Middle frontal gyrus (tissue), 1 donor: Measurements from ENCODE around the gene SPTBN1.
"Not testable (repeated sequence)": the region's sequence is repeated elsewhere in the genome, so short reads cannot be mapped to it uniquely, and the experiment has no call there.

Experiments used
- DNase-seq: peaks from one replicate; pipeline ENCODE4 v3.0.0-alpha.2; 2015; ENCODE audit warnings: low spot score; ENCODE audit errors: extremely low spot score

SPTBN1 gene

DNA sequence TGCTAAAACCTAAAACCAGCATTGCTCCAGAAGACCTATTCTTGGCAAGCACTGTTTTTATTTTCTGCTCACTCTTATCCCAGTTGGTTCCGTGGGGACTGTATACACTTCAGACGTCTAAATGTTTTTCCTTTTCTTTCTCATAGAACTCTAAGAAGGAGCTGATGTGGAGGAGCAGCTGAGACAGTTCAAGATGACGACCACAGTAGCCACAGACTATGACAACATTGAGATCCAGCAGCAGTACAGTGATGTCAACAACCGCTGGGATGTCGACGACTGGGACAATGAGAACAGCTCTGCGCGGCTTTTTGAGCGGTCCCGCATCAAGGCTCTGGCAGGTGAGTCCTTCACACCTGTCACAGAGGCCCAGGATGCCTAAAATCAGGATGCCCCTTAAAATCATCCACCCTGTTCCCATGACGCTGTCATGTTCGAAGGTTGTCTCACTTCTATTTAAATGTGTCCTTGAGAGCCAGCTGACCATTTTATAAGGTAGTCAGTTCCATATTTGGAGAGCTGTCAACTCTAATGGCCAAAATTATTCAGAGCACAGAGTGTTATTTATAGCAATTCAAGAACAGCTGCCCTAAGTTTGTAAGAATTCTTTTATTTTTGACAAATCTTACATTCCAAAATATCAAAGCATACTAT is 70.2 kb downstream of the SPTBN1 start:
- DNase-seq: no peak

DNA sequence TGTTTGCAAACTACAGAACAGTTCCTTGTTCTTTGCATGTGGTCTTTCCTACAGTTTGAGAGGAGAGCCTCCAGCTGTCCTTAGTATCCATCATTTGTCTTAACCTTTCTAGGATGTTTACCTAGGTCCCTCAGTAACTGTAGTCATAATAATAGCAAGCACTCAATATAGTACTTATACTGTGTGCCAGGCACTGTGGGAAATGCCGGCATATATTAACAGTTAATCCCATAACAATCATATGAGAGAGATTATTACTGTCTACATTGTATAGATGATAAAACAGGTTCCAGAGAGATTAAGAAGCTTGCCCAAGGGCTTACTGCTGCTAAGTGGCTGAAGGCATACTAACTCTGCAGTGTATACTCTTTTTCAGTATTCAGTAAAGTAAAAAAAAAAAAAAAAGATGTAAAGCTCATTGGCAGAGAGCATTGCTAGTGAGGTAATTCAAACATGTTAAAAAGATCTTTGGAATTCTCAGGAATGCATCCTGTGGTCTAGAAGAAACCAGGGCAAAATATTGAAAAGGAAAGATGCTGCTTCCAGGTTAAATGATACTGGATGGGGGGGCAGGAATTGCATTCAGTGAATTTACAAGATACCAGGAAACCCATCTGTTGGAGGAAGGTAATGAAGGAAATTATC is 72.3 kb downstream of the SPTBN1 start:
- no peak for DNase-seq

DNA sequence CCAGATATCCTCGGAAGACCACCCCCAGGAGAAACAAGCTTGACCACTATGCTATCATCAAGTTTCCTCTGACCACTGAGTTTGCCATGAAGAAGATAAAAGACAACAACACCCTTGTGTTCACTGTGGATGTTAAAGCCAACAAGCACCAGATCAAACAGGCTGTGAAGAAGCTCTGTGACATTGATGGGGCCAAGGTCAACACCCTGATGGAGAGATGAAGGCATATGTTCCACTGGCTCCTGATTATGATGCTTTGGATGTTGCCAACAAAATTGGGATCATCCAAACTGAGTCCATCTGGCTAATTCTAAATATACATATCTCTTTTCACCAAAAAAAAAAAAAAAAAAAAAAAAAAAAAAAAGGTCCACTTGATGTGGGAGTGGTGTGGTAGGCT is 73.4 kb downstream of the SPTBN1 start:
- not testable (repeated sequence) for DNase-seq

DNA sequence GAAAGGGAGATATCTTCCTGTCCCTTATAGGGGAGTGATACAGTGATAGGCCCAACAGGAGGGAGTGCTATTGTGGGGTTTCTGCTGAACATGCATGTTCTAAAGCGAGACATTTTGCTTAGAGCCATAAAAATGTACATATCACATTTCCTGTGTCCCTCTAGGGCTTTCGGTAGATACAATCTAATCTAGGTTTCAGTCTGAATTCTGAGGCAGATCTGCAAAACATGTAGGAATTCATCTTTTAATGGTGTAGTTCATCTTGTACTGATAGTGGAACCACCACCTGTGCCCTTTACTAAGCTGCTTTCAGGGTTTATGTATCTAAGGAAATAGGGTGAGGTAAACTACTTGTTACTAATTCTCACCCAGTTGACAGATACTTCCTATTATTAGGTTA is 73.8 kb downstream of the SPTBN1 start:
- no peak for DNase-seq

DNA sequence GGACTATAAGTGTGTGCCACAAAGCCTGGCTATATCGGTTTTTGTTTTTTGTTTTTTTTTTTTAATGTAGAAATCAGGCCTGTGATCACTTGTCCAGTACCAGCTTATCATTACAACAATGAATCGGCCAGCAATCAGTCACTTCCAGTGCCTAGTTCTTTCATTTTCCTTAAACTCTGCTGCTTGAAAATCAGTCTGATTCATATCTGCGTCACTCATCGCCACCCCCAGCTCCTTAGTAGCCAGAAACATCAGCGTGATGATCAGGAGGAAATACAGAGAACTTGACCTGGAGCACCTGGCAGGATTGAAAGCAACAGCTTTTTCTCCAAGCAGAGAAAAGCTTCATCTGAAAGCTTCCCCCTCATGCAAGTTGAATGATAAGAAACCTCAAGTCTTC is 75.4 kb downstream of the SPTBN1 start:
- no peak for DNase-seq

DNA sequence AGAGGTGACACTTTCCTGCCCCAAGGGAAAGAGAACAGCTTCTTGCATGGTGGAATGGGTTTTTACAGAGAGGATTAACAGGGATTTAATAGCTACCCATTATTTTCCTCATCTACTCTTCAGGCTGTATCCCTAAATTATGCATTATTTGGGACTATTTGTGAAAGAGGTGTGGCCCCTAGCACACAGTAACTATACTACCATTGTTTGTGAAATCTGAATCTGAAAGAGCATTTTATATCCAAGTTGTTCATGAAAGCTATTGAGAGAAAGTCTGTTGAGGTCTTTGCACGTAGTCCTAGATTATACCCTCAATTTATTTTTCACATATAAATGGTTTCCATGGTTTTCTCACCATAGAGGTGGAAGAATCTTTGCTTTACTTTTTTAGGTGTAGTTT is 78.1 kb downstream of the SPTBN1 start:
- no peak for DNase-seq

DNA sequence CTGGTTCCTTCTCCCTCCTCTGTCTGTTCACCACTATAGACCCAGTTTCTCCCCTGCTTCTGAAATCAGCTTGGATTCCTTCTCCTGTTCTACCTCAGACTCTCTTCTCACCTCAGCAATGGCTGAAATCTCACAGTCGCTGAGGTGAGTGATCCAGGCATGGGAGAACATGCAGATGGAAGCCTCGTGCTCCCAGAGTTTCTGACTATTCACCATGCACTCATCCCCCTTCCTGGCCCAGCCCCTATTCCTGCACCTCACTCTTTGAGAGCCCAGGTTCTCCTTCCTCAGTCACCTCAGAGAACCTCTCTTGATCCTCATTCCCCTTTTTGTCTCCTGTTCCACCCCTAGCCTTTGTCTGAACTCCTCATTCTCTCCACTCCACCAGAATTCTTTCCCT is 78.5 kb downstream of the SPTBN1 start:
- no peak for DNase-seq

DNA sequence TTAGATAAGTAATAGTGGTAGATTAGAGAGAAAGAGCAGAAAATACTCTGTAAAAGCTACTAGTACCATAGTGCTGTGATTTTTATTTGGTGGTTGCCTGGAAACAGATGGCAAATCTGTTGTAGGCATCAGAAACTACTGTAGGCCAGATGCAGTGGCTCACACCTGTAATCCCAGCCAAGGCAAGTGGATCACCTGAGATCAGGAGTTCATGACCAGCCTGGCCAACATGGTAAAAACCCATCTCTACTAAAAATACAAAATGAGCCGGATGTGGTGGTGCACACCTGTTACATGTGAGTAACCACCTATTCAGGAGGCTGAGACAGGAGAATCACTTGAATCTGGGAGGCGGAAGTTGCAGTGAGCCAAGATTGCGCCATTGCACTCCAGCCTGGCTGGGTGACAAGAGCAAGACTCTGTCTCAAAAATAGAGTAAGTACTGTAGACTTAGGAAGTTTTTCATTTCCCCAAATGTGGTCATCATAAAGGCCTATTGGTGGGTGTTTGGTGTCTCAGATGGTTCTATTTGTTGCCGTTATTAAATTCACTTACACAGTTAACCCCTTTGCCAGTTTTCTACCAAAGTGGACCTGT is 79.6 kb downstream of the SPTBN1 start:
- no peak for DNase-seq

DNA sequence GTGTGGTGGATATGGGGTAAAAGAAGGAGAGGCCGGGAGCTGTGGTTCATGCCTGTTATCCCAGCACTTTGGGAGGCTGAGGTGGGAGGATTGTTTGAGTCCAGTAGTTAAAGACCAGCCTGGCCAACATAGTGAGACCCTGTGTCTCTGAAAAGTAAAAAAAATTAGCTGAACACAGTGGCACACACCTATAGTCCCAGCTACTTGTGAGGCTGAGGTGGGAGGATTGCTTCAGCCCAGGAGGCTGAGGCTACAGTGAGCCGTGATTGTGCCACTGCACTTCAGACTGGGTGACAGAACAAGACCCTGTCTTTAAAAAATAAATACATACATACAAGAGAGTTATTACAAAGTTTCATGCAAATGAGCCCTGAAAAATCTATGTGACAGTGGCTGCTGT is 80.6 kb downstream of the SPTBN1 start:
- no peak for DNase-seq

DNA sequence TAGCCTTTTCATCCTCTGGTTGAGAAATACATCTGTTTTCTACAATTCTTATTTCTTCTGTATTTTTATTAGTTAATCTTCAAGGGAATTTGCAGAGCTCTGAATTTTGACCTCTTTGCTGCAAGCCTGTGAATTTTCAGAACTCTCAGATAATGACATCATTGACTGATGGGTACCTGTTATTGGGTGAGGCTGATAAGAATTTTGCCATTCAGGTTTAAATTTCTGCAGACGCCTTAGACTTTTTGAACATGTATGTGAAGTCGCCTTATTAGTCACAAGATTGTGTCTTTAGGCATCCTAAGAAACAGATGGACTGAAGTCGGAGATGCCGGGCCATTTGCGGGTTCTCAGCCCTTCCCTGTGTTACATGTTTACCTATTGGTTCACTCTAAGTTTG is 82.4 kb downstream of the SPTBN1 start:
- no peak for DNase-seq

DNA sequence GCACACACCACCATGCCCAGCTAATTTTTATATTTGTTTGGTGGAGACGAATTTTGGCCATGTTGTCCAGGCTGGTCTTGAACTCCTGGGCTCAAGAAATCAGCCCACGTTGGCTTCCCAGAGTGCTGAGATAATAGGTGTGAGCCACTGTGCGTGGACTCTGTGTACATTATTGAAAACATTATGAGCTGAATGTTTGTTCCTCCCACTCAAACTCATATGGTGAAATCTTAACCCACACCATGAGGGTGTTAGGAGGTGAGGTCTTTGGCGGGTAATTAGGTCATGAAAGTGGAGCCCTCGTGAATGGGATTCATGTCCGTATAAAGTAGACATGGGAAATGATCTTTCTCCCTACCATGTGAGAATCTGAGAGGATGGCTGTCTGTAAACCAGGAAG is 83.6 kb downstream of the SPTBN1 start:
- DNase-seq: no peak

DNA sequence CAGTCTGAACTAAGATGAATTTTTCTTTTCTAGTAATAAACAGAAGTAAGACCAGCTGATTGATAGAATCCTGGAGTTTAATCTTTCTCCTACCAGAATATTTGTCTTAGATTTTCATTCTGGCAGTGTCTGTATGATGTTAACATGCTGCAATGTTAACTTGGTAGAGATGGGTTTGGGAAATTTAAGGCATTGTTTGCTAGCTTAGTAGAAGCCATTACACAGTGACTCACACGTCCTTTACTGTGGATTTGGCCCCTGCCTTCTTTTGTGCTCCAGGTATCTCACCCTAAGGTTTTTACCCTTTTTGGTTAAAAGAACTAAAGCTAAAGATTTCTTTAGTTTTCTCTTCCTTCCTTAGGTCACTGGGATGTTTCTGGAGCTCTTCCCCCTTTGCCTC is 84.1 kb downstream of the SPTBN1 start:
- no peak for DNase-seq

DNA sequence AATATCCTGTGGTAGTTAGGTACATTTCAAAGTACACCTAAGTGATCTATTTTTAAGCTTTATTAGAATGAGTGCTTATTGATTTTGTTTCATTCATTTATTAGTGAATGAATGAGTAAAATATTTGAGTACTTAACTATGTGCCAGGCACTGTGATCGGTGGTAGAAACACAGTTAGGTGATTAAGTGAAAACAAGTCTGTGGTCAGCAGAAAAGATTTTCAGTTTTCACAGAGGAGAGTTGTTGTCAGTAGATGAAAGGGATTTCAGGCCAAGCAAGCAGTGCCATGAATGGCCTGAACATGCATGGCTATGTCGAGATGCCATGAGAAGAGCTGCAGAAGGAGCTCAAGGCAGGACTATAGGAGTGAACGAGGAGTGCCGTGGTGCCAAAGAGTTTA is 85.9 kb downstream of the SPTBN1 start:
- DNase-seq: no peak

DNA sequence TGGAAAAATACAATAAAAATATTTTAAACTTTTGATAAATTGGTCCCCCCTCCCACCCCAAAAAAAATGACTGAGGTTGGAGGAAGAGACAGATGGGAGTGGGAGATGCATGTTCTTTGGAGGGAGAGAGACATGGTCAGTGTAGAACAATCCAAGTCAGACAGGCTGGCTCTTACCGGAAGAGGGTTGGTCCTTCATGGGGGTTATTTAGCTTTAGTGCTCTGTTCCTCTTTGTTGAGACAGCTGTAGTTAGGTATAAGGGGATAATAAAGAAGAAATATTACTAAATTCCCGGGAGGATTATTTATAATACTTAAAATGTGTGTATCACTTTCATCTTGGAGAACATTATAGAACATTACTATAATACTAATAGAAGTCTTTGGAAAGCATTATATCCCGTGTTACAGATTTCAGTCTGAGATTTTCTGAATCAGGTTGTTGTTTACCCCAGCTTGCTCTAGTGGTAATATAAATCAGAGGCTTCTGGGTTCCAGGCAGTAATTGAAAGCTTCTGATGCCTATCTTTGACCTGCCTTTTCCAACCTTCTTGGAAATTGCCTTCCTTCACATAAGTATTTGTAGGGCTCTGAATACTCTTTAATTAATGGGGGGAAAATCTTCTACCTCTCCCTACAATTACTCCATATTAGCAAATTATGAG is 87.7 kb downstream of the SPTBN1 start:
- DNase-seq: no peak

DNA sequence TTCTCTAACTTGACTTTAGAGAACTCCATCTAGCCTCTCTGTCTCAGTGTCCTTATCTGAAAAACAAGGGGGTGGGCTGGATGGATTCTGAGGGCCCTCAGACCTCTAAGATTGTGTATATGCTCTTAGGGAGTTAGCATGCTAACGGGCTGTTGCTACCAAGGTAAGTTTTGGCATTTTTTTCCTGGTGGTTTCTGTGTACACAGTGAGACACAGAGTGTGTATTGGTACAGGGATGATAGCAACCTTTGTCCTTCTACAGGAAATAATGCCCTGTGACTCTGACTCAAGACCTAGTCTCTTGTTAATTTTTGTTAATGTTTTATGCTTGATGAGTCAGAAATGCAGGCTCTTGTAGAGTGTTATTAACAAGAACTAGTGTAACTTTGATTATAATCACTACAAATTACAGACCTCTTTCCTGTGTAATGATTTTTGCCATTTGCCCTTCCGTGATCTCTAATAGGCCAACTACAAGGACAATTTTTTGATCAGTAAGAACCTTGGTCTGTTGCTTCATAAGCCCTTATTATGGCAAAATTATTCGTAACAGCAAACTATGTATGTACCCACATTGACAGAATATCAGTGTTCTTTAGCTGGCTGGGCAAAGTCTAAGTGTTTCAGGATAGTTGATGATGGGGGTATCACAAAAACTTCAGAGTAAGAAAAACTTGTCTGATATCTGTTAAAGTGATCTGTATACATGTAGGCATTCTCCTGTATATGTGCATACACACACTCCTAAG is 89.7 kb downstream of the SPTBN1 start:
- DNase-seq: no peak

DNA sequence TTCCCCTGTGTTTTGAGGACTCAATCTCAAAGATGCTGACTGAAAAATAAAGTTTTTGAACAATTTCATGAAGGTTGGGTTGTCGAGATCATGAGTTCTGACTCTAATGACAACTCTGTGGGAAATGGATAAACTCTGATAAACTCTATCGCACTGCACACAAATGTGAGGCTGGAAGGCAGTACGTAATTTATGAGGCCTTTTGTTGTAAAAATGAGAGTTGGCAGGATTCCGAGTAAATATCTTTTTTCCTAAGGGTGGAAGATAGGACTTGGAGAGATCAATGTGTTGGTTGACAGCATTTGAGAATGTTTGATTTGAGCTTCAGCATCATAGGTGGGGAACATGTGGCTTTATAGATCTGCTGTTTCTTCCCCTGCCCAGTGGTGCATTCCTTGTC is 90.4 kb downstream of the SPTBN1 start:
- DNase-seq: no peak

DNA sequence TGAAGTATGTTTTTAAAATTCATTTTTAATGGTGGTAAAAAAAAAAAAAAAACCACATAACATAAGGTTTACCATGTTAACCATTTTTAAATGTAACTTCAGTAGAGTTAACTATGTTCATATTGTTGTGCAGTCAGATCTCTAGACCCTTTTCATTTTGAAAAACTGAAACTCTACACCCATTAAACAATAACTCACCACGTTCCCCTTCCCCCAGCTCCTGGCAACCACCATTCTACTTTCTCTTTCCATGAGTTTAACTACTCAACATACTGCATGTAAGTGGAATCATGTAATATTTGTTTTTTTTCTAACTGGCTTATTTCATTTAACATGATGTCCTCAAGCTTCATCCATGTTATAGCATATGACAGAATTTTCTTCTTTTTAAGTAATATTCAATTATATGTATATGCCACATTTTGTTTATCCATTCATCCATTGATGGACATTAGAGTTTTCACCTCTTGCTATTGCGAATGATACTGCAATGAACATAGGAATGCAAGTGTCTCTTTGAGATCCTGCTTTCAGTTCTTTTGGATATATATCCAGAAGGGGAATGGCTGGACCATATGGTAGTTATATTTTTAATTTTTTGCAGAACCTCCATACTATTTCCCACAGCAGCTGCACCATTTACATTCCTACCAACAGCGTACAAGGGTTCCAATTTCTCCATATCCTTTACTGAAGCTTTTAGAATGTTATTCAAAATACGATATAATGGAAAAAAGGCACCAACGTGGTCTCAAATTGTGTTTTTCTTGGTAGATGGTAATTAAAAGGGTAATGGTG is 91.0 kb downstream of the SPTBN1 start:
- no peak for DNase-seq

DNA sequence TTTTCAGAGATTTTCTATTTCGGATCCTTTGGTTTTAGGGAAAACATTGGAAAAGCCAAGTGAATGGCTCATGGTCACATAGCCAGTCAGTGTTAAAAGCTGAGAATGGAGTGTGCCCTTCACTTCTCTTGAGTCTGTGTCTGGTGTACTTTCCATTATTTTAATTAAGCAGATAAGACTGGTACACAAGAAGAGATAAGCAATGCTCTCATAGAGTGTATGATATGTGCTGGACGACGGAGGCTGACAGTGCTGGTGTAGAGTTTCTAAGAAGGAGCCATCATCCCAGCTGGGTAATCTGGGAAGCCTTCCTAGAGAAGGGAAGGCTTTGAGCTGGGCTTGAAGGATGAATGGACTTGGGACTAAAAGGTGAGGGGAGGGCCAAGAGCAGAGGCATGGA is 93.3 kb downstream of the SPTBN1 start:
- no peak for DNase-seq

DNA sequence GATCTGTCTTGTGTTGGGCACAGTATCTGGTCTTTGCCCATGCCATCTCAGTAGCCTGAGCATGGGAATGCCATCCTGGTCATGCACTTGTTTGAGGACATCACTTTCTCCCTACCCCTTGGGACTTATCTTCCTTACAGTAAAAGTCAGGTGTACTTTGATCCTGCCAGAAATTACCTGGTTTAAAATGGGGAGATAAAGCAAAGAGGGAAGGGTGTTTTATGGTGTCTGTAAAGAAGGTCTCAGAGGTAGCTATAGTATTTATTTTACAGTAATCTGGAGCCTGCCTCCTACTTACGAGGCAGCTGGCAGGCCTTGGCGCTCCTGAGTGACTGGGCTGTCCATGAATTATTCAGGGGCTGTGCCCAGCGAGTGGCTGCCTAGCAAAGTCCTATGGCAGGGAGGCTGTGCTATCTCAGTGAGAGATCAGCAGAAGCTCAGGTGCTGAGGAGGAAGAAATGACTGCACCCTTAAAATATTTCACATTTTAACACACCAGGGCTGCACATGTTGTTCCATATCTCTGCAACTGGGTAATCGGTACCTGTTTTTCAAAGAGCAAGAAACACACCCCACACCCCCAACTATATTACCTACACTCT is 93.9 kb downstream of the SPTBN1 start:
- DNase-seq: no peak

DNA sequence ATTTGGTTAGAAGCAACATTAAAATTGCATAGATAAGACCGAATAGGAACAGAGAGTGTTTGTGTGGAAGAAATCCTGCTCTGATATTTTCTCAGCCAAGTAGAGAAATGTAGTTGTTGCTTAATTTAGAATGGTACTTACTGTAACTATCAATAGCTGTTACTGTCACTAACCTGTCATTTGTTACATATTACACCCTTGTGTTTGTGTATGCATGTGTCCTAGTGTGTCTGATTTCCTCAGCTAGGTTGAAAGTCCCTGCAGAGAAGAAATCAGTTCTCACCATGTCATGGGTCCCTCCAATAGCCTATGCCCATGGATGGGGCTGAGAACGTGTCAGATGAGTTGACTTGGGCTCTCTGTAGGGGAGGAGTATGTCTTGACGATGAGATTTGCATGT is 94.4 kb downstream of the SPTBN1 start:
- no peak for DNase-seq
